Hippocampal formation (tissue), 2 donors: ENCODE data around the gene CALCA.

Experiments
- DNase-seq, 2 donors: peaks; one replicate each; lab custom pipeline; 2025; lab: John Stamatoyannopoulos, UW

Gene CALCA

DNA sequence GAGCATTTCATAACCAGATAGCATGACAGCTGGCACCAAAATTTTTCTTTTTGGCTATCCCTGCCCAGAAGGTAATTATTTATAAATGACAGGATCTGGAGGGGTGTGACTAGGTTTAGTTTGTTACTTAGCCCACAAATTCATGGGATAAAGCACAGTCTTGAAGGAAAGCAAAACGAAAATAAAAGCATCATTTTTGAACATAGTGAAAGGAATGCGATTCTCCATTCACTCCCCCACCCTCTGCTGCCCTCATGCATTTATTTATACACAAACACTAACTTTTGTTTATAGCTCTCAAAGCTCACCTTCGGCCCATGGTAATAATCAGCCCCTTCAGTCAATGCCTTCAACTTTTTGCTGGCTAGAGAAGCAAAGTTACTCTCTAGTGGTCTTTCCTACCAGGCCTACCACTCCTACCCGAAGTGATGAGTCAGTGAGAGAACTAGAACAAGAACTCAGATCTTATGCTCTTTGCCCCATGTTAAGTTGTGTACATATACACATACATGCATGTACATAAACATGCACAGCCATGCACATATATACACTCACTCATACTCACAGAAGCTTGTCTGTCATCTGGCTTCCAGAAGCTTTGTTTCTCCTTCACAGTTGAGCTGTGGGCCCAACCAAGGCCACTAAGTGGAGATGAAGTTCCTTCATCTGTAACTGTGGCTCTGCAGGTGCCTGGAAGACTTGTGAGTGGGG, 22.6 kb downstream of the CALCA start:
- no peak for DNase-seq

DNA sequence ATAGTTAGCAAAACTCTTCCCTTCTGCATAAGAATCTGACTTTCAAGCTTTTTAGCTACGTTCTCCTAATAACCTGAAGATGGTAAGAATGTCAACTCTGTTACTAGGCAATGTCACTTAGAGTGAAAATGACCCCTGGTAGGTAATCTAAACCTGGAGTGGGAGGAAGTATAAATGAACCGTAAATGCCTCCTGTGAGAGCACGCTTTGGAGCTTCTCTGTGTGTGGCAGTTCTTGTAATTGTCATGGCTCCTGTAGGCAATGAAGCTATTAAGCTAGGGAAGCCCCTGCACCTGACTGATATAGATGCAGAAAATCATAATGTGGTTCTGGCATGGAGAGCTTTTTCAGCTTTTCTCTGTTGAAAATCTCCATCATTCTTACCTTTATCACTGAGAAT, 29.4 kb downstream of the CALCA start:
- no peak for DNase-seq

DNA sequence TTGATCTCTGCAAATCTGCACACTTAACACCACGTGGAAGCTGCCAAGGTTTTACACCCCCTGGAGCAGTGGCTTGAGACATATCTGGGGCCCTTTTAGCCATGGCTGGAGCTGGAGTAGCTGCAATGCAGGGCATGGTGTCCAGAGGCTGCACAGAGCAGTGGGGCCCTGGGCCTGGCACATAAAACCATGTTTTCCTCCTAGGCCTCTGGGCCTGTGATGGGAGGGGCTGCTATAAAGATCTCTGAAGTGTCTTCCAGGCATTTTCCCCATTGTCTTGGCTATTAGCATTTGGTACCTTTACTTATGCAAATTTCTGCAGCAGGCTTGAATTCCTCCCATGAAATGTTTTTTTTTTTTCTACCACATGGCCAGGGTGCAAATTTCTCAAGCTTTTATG, 33.2 kb downstream of the CALCA start:
- no peak for DNase-seq

DNA sequence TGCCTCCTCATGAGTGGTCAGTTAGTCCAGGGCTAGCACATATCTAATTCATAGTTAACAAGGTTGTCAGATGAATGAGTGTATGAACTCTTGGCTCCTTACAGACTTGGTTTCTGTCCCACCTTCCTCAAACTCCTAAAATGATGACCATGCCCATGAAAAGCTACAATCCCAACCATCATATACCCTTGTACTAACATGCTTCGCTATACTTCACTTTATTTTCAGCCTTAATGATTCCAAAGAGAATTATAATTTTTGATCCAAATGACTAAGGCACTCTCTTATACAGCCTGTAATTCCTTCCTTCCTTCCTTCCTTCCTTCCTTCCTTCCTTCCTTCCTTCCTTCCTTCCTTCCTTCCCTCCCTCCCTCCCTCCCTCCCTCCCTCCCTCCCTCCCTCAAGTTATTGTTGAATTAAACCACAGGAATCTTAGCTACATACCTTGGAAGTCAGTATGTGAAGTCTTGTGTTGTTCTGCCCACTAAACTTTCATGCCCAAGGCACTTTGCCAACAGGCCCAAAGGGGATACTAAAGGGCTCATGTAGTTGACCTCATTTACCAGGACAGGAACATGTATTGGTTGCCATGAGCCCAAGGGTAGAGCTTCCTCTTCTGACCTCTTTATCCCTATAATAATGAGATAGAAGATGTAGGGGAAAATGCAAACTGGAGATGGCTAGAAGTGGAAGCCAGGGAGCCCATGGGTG, 37.4 kb downstream of the CALCA start:
- DNase-seq: no peak

DNA sequence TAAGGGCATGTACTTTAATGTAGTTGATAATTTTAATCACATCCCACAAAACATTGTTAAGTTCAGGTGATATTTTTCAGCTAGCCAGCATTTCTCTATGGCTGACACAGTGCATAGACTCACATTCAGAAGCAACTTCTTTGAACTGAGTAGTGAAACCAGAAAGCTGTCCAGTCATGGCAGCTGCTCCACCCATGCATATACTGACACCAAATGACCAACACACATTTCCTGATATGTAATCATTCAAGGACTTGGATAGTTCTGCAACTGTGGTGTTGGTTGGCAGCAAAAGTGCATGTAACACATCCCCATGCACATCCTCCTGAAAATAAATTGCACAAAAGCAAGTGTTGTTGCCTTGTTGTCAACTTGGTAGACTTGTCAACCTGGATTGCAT, 39.7 kb downstream of the CALCA start:
- DNase-seq: no peak

DNA sequence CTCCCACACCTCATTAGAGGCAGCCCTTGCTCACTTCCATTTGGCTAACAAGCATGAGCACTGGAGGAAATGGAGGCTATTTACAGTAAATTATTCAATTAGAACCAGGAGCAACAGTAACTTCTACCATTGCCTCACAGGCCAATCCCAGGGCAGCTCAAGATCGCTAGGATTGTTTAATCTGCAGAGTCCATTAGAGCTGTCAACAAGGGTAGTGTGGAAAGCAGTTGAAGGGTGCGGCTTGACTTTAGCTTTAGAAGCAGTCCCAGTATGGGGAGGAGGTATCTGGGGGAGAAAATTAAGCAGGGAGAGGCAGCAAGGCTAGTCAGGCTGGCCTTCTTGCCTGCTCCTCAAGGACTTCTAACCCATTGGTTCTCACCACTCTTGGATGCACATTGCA, 41.8 kb downstream of the CALCA start:
- DNase-seq: no peak

DNA sequence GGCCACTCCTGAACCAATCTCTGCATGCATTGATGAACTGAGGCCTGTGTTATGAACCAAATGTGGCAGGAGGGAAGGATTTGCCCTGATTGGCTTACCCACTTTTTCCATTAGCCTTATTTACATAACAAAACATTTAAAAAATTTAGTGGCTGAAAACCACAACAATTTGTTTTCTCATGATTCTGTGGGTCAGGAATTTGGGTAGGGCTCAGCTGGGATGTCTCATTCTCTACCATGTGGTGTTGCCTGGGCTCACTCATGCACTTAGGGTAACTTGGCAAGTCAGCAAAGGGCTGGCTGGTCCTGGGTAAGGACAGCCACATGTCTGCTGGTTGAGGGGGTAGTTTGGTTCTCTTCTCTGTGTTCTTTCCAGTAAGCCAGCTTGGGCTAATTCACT, 45.0 kb downstream of the CALCA start:
- DNase-seq: no peak

DNA sequence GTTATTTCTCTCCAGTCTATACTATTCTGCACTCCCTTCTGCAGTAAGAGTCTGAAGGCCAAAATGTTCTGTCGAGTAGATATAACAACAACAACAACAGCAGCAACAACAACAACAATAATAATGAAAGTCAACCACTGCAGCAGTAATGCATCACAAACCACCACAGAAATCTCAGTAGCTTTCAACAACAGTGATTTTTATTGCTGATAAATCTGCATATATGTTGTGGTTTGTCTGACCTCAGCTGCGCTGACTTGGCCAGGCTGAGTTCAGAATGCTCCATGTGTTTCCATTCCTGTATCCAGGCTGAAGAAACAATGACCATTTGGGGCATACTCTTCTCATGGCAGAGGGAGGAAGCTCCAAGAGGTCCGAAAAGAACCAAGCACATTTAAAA, 47.8 kb downstream of the CALCA start:
- DNase-seq: no peak
